Natural killer cell (primary cell): ENCODE data around the gene UPK2. TPM values are rescaled to one million over a fixed set of nuclear protein-coding genes. Genes with fewer than 3 reads are reported as not detected.

Experiments used
- ATAC-seq, 3 donors: fragments of 150-1000 bp in 2 of 3; fragments of 200-7000 bp in 1 of 3; cut with Tn5 transposase; 1 replicate in 1 of 3; 2 replicates in 2 of 3; pipeline ENCODE4 v1.10.0; 2021; ENCODE audit warnings: mild to moderate bottlenecking in 2 of 3, moderate library complexity in 2 of 3
- DNase-seq, 2 donors: peaks; one replicate each; pipeline versions ENCODE4 v3.0.0 to v3.0.0-alpha.2; 2013 to 2021; ENCODE audit warnings: mixed read lengths in 1 of 2
- H3K27ac ChIP-seq: one replicate; pipeline ENCODE4 v1.5.1; 2013; ENCODE audit warnings: mild to moderate bottlenecking, low read length
- H3K27me3 ChIP-seq: one replicate; pipeline ENCODE4 v1.6.1; 2013; ENCODE audit warnings: low read length; ENCODE audit not compliant: control insufficient read depth, insufficient read depth
- H3K36me3 ChIP-seq: one replicate; pipeline ENCODE4 v1.6.1; 2013; ENCODE audit warnings: low read length; ENCODE audit not compliant: control insufficient read depth, insufficient read depth
- H3K4me1 ChIP-seq: one replicate; pipeline ENCODE4 v1.6.1; 2013; ENCODE audit warnings: low read length; ENCODE audit not compliant: control insufficient read depth, insufficient read depth
- H3K4me3 ChIP-seq: one replicate; pipeline ENCODE4 v1.5.1; 2013; ENCODE audit warnings: low read length
- H3K9me3 ChIP-seq: one replicate; pipeline ENCODE4 v1.6.1; 2013; ENCODE audit warnings: low read length; ENCODE audit not compliant: control insufficient read depth, insufficient read depth
- H3K27ac Mint-ChIP-seq, 2 donors: one replicate each; pipeline ENCODE4 v1.8.0; 2022; ENCODE audit warnings: mild to moderate bottlenecking in 2 of 2, mixed read lengths in 2 of 2, moderate library complexity in 1 of 2
- H3K27me3 Mint-ChIP-seq, 2 donors: one replicate each; pipeline ENCODE4 v1.8.0; 2022; ENCODE audit warnings: low read depth in 2 of 2, mixed read lengths in 2 of 2
- H3K36me3 Mint-ChIP-seq: one replicate; pipeline ENCODE4 v1.8.0; 2022; ENCODE audit warnings: mixed read lengths
- H3K4me1 Mint-ChIP-seq, 2 donors: one replicate each; pipeline ENCODE4 v1.8.0; 2022; ENCODE audit warnings: mixed read lengths in 2 of 2
- H3K4me3 Mint-ChIP-seq: one replicate; pipeline ENCODE4 v1.8.0; 2022; ENCODE audit warnings: mild to moderate bottlenecking, moderate library complexity, mixed read lengths
- H3K9me3 Mint-ChIP-seq, 2 donors: one replicate each; pipeline ENCODE4 v1.8.0; 2022; ENCODE audit warnings: mixed read lengths in 2 of 2
- CTCF ChIP-seq: fragments of 200-600 bp; IDR thresholded peaks from one replicate; pipeline ENCODE4 v1.8.0; 2022; ENCODE audit warnings: antibody characterized with exemption
- WGBS: methylation state at CpG from one replicate; pipeline ENCODE4 v1.1.7; 2013; ENCODE audit warnings: missing lambda C conversion rate; ENCODE audit not compliant: insufficient coverage; 5-methylcytosine and 5-hydroxymethylcytosine counted together
- intact Hi-C: fragments of 100-400 bp; cut with micrococcal nuclease; formaldehyde crosslinking; loops from one replicate; pipeline ENCODE4 v1.14.2; 2022
- total RNA-seq, 4 donors: library from RNA; stranded (reverse); fragments of 120-200 nt in 1 of 4; gene quantifications; one replicate each; pipeline versions ENCODE4 v1.2.3 to v1.2.4, GENCODE V29; 2013 to 2022

The UPK2 gene
- total RNA-seq, 3 donors from 2014 or later (not counting 1 experiment from before 2014, with no cell fraction given), result 0.40 to 0.41 TPM; not detected in 1

- no peaks in the 10 kb centered on the region for H3K27me3 Mint-ChIP-seq
- Histone ChIP-seq H3K4me3 (peak overlapping the region; percentile 14), H3K27ac (peak overlapping the region; percentile 94), H3K9me3 (no peaks in the 10 kb centered on the region), H3K4me1 (peaks cover 87% of the 10 kb centered on the region), H3K27me3 (no peaks in the 10 kb centered on the region), H3K36me3 (peaks cover 23% of the 10 kb centered on the region)
- H3K4me1 Mint-ChIP-seq, result peaks cover 65 to 90% of the 10 kb centered on the region in 2 donors
- H3K36me3 Mint-ChIP-seq, result peaks cover 11% of the 10 kb centered on the region
- intact Hi-C loops, result no loop called here
- peak in 1 of 2 donors; percentile 48 for DNase-seq
- H3K9me3 Mint-ChIP-seq, result no peaks in the 10 kb centered on the region
- peak in 2 of 3 donors; percentile 0 for ATAC-seq
- WGBS, result 42% methylated on average over 21 of the region's 21 CpGs
- peak overlapping the region; percentile 95 to 96 for H3K27ac Mint-ChIP-seq
- H3K4me3 Mint-ChIP-seq, result peak overlapping the region; percentile 92
- TF ChIP-seq CTCF, result no peak
These were observed 44.8 kb upstream of the UPK2 start for GRCh38 chr11:118911113-118911879.

GRCh38 chr11:118911880-118912741, 44.0 kb upstream of the UPK2 start:
- no peak for TF ChIP-seq CTCF
- H3K4me3 Mint-ChIP-seq, result peak overlapping the region; percentile 92
- Histone ChIP-seq H3K9me3 (no peaks in the 10 kb centered on the region), H3K36me3 (peaks cover 23% of the 10 kb centered on the region), H3K4me3 (peak overlapping the region; percentile 6), H3K27me3 (no peaks in the 10 kb centered on the region), H3K27ac (peak overlapping the region; percentile 94), H3K4me1 (peaks cover 91% of the 10 kb centered on the region)
- H3K36me3 Mint-ChIP-seq, result peaks cover 3% of the 10 kb centered on the region
- DNase-seq (peak; percentile 66 to 80), ATAC-seq (peak; percentile 35 to 39 (median 36))
- 42% methylated on average over 23 of the region's 23 CpGs for WGBS
- no peaks in the 10 kb centered on the region for H3K27me3 Mint-ChIP-seq
- H3K4me1 Mint-ChIP-seq, result peaks cover 66 to 92% of the 10 kb centered on the region in 2 donors
- H3K9me3 Mint-ChIP-seq, result no peaks in the 10 kb centered on the region
- H3K27ac Mint-ChIP-seq, result peak overlapping the region; percentile 95 to 96
- intact Hi-C loops, result loop anchor here (2.0 kb wide), 1 partner anchor 35 kb away; no protein-coding TSS in a partner anchor

DNA sequence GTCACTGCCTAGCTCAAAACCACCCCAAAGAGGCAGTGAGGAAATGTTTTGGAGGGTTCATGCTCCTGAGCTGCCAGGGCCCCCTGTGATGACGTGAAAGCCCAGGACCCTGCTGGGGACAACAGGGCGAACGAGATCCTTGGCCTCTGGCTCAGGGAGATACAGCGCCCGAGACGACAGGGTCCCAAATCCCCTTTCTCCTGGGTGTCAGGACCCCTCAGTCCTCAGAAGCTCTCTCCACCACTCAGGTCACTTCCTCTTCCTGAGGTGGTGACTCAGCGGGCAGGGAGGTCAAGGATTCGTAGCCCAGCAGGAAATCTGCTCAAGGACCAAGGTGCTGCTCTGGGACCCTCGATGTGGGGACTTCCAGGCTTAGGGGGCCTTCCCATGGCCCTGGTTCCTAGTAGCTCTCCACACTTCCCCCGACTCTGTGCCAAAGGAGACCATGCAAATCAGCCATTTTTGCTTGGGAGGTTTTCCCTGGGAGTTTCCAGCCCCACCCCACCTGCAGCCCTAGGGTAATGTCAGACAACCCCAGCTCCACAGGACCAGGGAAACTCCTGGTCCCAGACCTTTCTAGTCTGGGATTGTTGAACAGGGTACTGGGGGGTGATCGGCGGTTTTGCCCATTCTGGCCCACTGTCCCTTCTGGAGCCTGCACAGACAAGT, 43.2 kb upstream of the UPK2 start:
- peak overlapping the region; percentile 92 for H3K4me3 Mint-ChIP-seq
- H3K27ac Mint-ChIP-seq, result peak overlapping the region; percentile 95 to 96
- 26% methylated on average over 12 of the region's 12 CpGs for WGBS
- H3K27me3 Mint-ChIP-seq, result no peaks in the 10 kb centered on the region
- no peaks in the 10 kb centered on the region for H3K9me3 Mint-ChIP-seq
- Histone ChIP-seq H3K27me3 (no peaks in the 10 kb centered on the region), H3K27ac (peak overlapping the region; percentile 94), H3K9me3 (no peaks in the 10 kb centered on the region), H3K4me3 (peak overlapping the region; percentile 6), H3K4me1 (peaks cover 91% of the 10 kb centered on the region), H3K36me3 (peaks cover 19% of the 10 kb centered on the region)
- ATAC-seq (peak in 2 of 3 donors; percentile 0 to 3), DNase-seq (peak in 1 of 2 donors; percentile 72)
- no peak for TF ChIP-seq CTCF
- H3K36me3 Mint-ChIP-seq, result no peaks in the 10 kb centered on the region
- peaks cover 66 to 92% of the 10 kb centered on the region in 2 donors for H3K4me1 Mint-ChIP-seq
- intact Hi-C loops, result loop anchor here (2.0 kb wide), 1 partner anchor 36 kb away; no protein-coding TSS in a partner anchor
